Adipose tissue (tissue), 3 donors: ENCODE results near the gene CELA2B. TPM values are rescaled to one million over a fixed set of nuclear protein-coding genes. Genes with fewer than 3 reads are reported as not detected.
"Not testable (repeated sequence)": the region's sequence is repeated elsewhere in the genome, so short reads cannot be mapped to it uniquely, and the experiment has no call there.

ENCODE experiments used
- H3K27ac ChIP-seq: one replicate; pipeline ENCODE4 v1.5.1; 2013; ENCODE audit warnings: low read depth, low read length
- WGBS, 3 donors: extraction: QIAGEN DNeasy Blood & Tissue Kit; methylation state at CpG; one replicate each; pipeline ENCODE4 v1.1.7; 2013; 5-methylcytosine and 5-hydroxymethylcytosine counted together
- polyA plus RNA-seq, 3 donors: library from polyadenylated mRNA; stranded (reverse); fragments of 200-250 nt; gene quantifications; one replicate each; pipeline ENCODE4 v1.2.3, GENCODE V29; 2013
- donor health status: healthy with polysubstance abuse.
- donor health status: Bipolar disorder and iron deficiency.
- donor health status: healthy.

Gene CELA2B
- 100 to 1,000 TPM in 1 of 3 donors, not detected in 2; 177 TPM for polyA plus RNA-seq

GRCh38 chr1:15475752-15476314, at the start of gene CELA2B:
Gene CELA2B, plus strand, starts transcription at chr1:15476104. Its CDS starts 22 bp downstream, at chr1:15476126.
- 36 to 76% (median 75%) methylated on average over 5 of the region's 5 CpGs for WGBS, 3 donors
- no peak within 1 kb of the TSS for H3K27ac ChIP-seq

- 57 to 69% (median 66%) methylated on average over 22 to 30 of the region's 30 CpGs for WGBS, 3 donors
- H3K27ac ChIP-seq = no peak overlapping the region
These were observed 49.2 kb upstream of the CELA2B start for GRCh38 chr1:15426492-15427279.

GRCh38 chr1:15427280-15427666, 48.6 kb upstream of the CELA2B start:
- 61 to 73% (median 71%) methylated on average over 6 of the region's 6 CpGs for whole genome bisulfite sequencing, 3 donors
- H3K27ac ChIP-seq = no peak overlapping the region

- not testable (repeated sequence) for H3K27ac ChIP-seq
- 84 to 88% (median 87%) methylated on average over 11 of the region's 11 CpGs for WGBS, 3 donors
These were observed 47.7 kb upstream of the CELA2B start for GRCh38 chr1:15428252-15428651.

GRCh38 chr1:15428815-15429435, 47.0 kb upstream of the CELA2B start:
- H3K27ac ChIP-seq = no peak overlapping the region
- 82 to 91% (median 87%) methylated on average over 15 to 18 of the region's 18 CpGs for WGBS, 3 donors

- no peak overlapping the region for H3K27ac ChIP-seq
- 60 to 75% (median 73%) methylated on average over 19 of the region's 19 CpGs for WGBS, 3 donors
These were observed 46.2 kb upstream of the CELA2B start for GRCh38 chr1:15429701-15430149.

- H3K27ac ChIP-seq = no peak overlapping the region
- 38 to 62% (median 60%) methylated on average over 19 of the region's 19 CpGs for WGBS, 3 donors
These were observed 44.9 kb upstream of the CELA2B start for GRCh38 chr1:15430787-15431570.

- H3K27ac ChIP-seq = no peak overlapping the region
- 53 to 85% (median 83%) methylated on average over 4 of the region's 4 CpGs for WGBS, 3 donors
These were observed 44.3 kb upstream of the CELA2B start for GRCh38 chr1:15431571-15431948.

GRCh38 chr1:15432324-15432723, 43.6 kb upstream of the CELA2B start:
- WGBS, 3 donors = 31 to 78% (median 63%) methylated on average over 9 of the region's 9 CpGs
- H3K27ac ChIP-seq = no peak overlapping the region

- 62 to 94% (median 87%) methylated on average over 9 of the region's 9 CpGs for WGBS, 3 donors
- H3K27ac ChIP-seq = no peak overlapping the region
These were observed 42.4 kb upstream of the CELA2B start for GRCh38 chr1:15433471-15433870.

GRCh38 chr1:15434739-15435138, 41.2 kb upstream of the CELA2B start:
- not testable (repeated sequence) for H3K27ac ChIP-seq
- 34 to 60% (median 40%) methylated on average over 8 of the region's 8 CpGs for WGBS, 3 donors

GRCh38 chr1:15435239-15436077, 40.4 kb upstream of the CELA2B start:
- WGBS, 3 donors = 77 to 94% (median 93%) methylated on average over 17 of the region's 17 CpGs
- no peak overlapping the region for H3K27ac ChIP-seq

GRCh38 chr1:15436881-15437442, 38.9 kb upstream of the CELA2B start:
- 76 to 96% (median 96%) methylated on average over 6 of the region's 6 CpGs for WGBS, 3 donors
- H3K27ac ChIP-seq = no peak overlapping the region

- 37 to 97% (median 94%) methylated on average over 14 of the region's 14 CpGs for WGBS, 3 donors
These were observed 36.6 kb upstream of the CELA2B start for GRCh38 chr1:15439325-15439724.

GRCh38 chr1:15440357-15440756, 35.5 kb upstream of the CELA2B start:
- no peak overlapping the region for H3K27ac ChIP-seq
- 37 to 91% (median 86%) methylated on average over 13 of the region's 13 CpGs for WGBS, 3 donors

More at GRCh38 chr1:15439325-15439724, 36.6 kb upstream of the CELA2B start:
- no peak overlapping the region for H3K27ac ChIP-seq

- WGBS, 3 donors = 44 to 79% (median 72%) methylated on average over 6 of the region's 6 CpGs
- no peak overlapping the region for H3K27ac ChIP-seq
These were observed 34.7 kb upstream of the CELA2B start for GRCh38 chr1:15441247-15441646.

- H3K27ac ChIP-seq = no peak overlapping the region
- WGBS, 3 donors = 45 to 95% (median 93%) methylated on average over 8 of the region's 8 CpGs
These were observed 33.8 kb upstream of the CELA2B start for GRCh38 chr1:15442119-15442518.

- H3K27ac ChIP-seq = no peak overlapping the region
- WGBS, 3 donors = 40 to 93% (median 86%) methylated on average over 5 of the region's 5 CpGs
These were observed 33.1 kb upstream of the CELA2B start for GRCh38 chr1:15442759-15443158.
